SK-N-DZ (cell line): ENCODE results near the gene ATRAID. TPM values are rescaled to one million over a fixed set of nuclear protein-coding genes. Genes with fewer than 3 reads are reported as not detected.
"Not testable (repeated sequence)": the region's sequence is repeated elsewhere in the genome, so short reads cannot be mapped to it uniquely, and the experiment has no call there.

ENCODE experiments used
- DNase-seq: peaks from one replicate; pipeline ENCODE4 v3.0.0-alpha.2; 2015; ENCODE audit warnings: low spot score
- polyA plus RNA-seq, 2 experiments: library from polyadenylated mRNA; depleted of rRNA; stranded (reverse); fragments of >200 nt; gene quantifications; 2 replicates each; pipeline ENCODE4 v1.2.3, GENCODE V29; 2014

Gene ATRAID, protein sequence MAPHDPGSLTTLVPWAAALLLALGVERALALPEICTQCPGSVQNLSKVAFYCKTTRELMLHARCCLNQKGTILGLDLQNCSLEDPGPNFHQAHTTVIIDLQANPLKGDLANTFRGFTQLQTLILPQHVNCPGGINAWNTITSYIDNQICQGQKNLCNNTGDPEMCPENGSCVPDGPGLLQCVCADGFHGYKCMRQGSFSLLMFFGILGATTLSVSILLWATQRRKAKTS
- 81.9 and 82.0 TPM in 2 replicates for polyA plus RNA-seq (2014; cell fraction: cytosol; rRNA removed)
- polyA plus RNA-seq (2014; cell fraction: nucleus; rRNA removed), result 70.3 and 71.0 TPM in 2 replicates

DNA sequence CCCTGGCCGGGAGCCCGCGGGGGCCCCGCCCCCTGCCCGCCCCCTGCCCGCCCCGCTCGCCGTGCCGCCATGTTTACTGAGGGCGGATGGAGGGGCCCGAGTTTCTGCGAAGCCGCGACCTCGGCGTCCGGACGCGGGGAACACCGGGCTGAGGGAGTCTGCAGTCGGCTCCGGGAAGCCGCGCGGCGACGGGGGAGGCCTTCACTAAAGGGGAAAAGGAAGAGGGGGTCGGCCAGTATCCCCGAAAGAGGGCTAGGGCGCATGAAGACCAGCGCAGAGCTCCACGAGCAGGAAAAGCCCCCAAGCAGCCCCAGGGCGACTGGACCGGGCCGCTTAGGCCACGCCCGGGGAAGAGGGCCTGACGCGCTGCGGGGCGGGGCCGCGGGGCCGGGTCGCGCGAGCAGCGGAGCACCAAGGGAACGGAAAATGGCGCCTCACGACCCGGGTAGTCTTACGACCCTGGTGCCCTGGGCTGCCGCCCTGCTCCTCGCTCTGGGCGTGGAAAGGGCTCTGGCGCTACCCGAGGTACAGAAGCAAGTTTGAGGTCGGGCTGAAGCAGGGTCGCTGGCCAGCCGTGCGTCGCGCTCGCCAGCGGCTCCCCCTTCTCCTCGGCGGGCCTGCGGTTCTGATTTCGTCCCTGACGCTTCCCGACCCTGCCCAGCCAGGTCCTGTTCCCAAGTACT is at the start of gene ATRAID, which contains the start of gene SLC5A6:
Gene ATRAID (plus strand): TSS at position 99 of the 683 bp plus-strand sequence. CDS start 328 bp downstream, at position 427.
Gene SLC5A6 (minus strand): TSS at position 326 of the 683 bp plus-strand sequence. CDS start 4,618 bp downstream, outside the sequence.
- peak; percentile 85 for DNase-seq

DNA sequence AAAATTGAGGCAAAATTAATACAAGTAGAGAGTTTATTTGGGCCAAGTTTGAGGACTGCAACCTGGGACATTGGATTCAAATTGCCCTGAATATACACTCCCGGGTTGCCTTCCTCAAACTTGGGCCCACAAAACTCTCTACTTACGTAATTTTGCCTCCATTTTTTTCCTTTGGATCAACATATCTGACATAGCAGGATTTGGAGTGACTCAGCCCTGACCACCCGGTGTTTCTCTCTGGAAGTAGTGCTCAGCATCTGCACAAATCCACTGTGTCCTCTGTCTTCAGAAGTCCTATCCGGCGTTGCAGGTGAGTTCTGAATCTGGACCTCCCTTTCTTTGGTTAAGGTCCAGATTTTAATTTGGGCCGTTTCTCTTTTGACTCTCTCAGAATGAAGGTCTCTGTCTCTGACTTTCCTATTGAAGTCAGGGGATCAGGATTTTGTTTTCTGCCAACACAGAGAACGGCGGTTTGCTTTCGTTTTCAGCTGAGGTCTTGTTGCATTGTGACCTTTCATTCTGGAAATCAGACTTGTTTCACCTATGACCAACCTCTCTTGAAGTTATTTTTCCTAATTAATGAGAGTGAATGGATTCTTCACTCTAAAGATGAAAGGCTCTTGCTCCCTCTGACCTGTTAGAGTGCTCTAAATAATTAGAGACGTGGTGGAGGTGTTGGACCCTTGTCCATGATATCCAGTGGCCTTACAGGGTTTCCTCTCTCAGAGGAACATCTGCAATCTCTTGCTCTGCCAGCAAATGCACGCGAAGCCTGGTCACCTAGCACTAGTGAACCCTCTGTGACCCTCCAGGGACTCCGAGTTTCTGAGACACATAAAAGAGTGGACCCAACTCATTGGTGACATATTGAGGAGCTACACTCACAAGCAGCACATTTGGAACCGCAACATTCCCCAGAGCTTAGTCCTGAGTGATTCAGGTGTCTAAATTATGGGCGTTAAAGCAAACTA is 49.4 kb upstream of the ATRAID start:
- DNase-seq, result no peak

DNA sequence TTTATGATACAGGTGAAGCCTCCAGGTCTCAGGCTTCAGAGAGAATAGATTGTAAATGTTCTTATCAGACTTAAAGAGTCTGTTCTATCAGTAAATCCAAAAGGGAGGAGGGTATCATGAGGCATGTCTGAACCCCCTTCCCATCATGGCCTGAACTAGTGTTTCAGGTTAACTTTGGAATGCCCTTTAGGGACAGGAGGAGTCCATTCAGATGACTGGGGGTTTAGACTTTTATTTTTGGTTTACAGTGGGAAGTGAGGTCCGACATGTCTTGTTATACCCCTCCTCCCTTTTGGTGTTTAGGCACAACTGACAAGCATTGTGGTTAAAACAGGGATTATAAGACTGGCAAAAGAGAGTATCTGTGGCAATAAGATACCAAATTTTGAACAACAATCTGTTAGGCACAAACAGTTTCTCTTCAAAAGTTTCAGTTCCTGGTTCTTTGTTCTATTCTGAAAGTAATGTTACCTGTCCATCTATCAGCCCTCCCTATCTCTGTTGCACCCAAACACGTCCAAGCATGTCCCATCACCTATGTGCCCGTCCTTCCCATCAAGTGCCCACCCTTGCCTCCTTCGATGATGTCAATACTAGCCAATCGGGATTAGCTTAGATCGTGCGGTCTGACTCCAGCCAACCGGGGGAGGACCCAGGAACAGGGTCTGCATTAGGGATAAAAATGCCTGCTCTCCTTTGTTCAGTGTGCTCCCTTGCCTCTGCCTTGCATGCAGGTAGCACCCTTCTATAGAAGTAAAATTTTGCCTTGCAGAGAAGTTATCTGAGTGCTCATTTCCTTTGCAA is 46.7 kb upstream of the ATRAID start:
- DNase-seq, result no peak

DNA sequence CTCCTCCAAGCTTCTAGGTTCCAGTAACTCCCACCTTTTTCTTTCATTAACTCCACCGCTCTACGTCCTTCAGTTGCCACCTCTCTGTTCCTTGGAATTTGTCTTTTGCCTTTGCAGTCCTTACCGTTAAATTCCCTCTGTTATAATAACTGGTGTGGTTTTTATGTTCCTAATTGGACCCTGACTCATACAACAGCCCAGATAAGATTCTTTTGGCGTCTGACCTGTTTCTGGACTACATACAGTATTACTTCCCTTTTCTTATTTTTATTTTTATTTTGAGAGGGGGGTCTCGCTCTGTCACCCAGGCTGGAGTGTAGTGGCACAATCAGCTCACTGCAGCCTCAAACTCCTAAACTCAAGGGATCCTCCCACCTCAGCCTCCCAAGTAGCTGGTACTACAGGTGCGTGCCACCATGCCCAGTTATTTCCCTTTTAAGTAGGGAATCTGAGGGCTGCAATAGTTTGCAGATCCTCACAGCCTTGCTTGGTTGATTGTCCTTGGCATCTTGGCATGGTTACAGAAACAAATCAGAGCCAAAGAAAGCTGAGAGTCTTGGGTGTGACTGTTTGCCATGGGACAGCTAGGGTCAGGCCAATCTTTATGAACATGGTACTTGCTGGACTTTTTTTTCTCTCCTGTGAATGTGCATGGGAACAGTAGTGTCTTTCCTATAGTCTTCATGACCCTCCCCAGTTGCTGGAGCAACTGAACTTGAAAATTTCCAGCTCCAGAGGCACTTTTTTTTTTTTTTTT is 41.1 kb upstream of the ATRAID start:
- no peak for DNase-seq

DNA sequence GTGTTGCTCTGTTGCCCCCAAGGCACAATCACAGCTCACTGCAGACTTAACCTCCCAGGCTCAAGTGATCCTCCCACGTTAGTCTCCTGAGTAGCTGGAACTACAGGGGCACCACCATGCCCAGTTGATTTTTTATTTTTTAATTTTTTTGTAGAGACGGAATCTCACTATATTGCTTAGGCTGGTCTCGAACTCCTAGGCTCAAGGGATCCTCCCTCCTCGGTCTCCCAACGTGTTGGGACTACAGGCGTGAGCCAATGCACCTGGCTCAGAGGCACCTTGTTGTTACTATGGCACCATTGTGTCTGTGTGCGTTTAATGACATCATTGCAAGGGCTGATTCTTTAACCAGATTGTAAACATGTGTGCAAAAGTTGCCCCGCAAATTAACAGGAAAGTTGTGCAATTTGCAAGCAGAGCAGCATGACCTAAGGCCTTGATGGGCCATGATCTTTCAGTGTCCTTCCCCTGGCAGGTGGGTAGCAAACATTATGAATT is 40.4 kb upstream of the ATRAID start:
- DNase-seq, result no peak

DNA sequence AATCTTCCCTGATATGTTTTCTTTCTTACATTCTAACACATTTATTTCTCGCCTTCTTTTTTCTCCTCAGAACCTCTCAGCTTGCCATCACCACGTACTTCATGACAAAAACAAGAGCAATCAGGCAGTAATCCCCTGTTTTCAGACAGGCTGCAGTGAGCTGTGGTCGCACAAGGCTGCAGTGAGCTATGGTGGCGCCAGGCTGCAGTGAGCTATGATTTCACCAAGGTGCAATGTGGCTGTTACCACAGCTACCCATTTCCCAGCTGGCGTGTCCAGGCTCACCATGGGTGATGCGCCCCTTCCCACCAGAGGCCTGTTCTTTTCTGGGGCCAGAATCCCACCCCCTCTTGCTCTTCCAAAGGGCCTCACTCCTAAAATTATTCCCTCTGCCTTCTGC is 37.2 kb upstream of the ATRAID start:
- no peak for DNase-seq

DNA sequence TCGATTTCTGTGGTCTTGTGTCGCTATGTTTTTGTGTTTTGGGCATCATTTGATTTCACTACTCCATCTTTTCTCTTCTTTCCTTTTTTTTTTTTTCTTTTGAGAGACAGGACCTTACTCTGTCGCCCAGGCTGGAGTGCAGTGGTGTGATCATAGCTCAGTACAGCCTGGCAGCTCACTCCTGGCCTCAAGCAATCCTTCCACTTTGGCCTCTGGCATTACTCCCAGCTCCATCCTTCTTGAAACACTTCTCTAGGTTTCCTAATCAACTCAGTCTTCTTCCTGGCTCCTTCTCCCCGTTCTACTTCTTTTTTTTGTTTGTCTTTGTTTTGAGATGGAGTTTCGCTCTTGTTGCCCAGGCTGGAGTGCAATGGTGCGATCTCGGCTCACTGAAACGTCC is 36.5 kb upstream of the ATRAID start:
- DNase-seq, result no peak

DNA sequence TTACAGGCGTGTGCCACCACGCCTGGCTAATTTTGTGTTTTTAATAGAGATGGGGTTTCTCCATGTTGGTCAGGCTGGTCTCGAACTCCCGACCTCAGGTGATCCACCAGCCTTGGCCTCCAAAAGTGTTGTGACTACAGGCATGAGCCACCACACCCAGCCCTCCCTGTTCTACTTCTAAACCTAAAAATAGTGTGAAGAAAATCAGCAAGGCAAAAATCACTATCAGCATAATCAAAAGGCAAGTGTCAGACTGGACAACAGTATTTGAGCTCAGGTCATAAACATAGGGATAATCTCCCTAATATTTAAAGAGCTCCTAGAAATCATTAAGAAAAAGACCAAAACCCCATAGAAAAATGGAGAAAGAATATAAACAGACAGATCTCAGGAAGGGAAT is 36.1 kb upstream of the ATRAID start:
- DNase-seq, result not testable (repeated sequence)

DNA sequence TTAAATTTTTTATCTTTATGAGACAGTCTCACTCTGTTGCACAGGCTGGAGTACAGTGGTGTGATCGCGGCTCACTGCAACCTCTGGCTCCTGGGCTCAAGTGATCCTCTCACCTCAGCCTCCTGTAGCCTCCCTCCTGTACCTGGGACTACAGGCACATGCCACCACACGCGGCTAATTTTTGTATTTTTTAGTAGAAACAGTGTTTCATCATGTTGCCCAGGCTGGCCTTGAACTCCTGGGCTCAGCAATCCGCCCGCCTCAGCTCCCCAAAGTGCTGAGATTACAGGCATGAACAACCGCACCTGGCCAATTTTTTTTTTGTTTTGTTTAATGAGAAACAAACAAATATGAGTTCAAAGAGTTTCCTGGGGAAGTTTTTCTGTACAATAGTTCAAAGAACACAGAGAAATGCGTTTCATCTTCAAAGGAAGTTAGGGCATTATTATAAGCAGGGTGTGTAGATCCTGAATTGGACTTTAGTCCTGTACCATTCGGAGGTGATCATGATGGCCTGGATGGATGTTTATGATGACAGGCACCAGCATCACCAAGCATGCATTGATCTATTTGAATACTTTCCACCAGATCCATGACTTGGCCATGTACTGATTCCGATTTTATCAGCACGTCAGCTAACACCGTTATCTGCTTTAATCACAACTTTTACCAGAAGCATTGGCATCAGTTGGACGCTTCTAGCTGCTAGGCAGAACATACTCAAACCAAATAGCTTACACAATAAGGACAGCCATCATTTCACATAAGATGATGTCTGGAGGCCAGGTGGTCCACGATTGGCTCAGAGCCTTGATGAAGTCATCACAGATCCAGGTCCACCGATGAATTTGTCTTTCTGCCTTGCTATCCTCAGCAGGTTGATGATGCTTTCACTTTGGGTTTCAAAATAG is 34.1 kb upstream of the ATRAID start:
- no peak for DNase-seq

DNA sequence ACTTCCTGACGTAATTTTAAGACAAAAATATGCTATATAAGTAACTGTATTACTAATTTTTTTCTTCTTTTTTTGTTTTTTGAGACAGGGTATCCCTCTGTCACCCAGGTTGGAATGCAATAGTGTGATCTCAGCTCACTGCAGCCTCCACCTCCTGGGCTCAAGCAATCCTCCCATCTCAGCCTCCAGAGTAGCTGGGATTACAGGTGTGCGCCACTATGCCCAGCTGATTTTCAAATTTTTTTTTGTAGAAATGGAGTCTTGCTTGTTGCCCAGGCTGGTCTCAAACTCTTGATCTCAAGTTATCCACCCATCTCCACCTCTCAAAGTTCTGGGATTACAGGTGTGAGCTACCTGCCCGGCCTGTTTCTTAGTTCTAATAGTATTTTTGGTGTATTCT is 33.4 kb upstream of the ATRAID start:
- DNase-seq, result no peak

DNA sequence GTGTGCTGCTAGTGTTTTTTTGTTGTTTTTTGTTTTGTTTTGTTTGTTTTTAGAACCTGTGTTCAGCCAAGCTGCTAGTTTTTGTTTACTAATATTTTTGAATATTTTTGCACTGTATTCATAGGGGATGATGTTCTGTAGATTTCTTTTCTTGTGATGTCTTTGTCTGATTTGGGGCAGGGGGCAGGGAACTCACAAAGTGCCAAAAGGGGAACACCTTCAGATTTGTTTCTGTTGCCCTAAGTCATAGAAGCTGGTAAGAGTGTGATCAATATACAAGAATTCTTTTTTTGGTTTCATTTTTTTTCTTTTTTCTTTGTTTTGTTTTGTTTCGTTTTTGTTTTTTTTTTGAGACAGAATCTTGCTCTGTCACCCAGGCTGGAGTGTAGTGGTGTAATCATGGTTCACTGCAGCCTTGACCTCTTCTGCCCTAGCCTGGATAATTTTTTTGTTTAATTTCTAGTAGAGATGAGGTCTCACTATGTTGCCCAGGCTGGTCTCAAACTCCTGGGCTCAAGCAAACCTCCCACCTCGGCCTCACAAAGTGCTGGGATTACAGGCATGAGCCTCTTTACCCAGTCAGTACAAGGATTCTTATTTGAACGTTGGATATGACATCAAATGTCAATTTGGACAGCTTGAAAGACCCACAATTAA is 32.4 kb upstream of the ATRAID start:
- no peak for DNase-seq

DNA sequence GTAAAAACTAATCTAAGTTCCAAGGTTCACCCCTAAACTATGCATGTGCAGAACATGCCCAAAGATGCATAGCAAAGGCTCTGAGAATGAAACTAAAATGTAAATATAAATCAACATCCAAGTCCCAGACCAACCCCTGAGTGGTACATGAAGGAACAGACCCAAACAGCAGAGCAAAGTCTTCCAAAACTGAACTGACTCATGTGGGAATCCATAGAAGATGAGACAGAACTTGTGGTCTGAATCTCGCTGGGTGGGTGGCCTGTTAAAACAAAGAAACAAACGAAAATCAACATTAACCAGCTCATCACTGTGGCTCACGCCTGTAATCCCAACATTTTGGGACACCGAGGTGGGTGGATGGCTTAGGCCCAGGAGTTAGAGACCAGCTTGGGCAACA is 29.5 kb upstream of the ATRAID start:
- DNase-seq, result no peak

DNA sequence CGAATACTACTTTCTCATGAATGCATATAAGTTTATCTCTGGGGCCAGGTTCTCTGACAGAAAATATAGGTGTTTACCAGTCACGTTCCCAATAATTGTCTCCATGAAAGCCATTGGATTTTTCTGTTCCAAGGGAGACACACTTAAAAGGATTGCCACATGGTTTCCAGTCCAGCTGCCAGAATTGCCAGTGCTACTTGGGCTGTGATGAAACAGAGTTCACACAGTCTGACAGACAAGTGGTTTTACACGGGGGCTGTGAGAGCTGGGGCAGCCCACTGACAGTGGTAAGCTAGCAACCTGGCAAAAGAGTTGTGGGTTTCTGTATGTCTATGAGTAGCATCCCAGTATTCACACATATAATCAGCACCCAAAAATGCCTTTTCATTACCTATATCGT is 27.7 kb upstream of the ATRAID start:
- no peak for DNase-seq

DNA sequence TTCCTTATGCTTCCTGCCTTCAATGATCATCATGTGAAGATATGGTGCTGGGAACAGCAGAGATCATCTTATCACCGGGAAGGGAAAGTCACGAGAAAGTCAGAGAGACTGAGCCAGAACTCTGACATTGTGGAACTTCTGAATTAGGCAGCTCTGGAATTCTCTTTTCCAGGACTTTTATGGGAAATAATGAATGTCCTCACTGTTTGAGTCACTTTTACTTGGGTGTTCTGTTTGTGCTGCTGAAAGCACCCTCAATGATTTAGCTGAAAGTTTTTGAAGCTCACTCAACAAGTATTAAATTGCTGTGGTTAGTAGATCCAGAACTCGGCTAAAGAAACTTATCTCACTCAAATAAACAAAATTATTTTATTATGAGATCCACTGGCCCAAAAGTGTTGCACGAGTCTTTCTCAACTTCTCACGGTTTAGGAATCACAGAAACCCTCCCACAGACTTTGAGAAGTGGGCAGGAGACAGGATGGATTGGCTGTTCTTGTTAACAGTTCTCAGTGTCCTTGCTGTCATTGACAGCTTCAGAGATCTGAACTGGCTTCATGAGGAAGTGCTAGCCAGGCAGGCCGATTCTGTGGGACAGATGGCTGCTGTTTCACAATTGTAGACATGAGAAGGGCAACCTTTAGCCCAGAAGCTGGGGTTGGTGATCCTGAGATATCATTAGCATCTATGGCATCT is 26.4 kb upstream of the ATRAID start:
- no peak for DNase-seq

DNA sequence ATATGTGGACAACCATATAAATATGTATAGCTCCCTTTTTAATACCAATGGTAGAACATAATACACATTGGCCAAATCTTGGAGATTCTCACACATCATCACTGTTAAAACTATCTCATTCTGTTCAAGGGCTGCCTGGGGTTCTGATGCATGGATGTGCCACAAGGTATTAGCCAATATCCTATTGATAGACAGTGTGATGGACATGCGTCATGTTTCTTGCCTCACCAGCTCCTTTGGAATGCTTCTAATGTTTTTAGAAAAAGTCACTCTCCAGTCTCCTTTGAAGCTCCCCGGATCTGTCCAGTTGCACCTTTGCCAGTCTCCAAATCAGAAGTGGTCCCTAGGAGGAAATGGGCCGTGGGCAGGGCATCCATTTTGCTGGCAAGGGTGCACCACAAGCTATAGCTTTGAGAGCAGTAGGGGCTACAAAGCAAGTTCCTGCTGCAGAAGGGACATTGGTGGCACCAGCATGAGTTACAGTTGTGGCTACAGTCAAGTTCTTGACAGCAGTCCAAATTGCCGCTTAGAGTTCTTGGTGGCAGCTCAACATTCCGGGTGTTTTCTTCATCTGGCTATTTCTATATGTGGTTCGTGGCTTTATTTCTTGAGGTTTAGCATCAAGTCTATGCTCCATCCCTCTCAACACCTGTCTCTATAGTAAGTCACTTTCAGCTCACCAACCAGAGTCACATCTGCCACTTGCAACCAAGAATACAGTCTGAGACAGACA is 25.1 kb upstream of the ATRAID start:
- DNase-seq, result no peak

DNA sequence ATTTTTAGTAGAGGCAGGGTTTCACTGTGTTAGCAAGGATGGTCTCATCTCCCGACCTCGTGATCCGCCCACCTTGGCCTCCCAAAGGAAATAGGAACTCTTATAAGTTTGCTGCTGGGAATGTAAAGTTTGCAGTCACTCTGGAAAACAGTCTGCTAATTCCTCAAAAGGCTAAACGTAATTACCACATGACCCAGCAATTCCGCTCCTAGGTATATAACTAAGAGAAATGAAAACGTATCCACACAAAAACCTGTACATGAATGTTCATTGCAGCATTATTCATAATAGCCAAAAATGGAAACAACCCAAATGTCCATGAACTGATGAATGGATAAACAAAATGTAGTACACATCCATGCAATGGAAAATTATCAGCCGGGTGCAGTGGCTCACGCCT is 21.9 kb upstream of the ATRAID start:
- DNase-seq, result no peak
